K562 (cell line): ENCODE measurements around the gene TELO2. TPM values are rescaled to one million over a fixed set of nuclear protein-coding genes. Genes with fewer than 3 reads are reported as not detected.

Source experiments
- ATAC-seq: fragments of 200-7000 bp; cut with Tn5 transposase; 3 replicates; pipeline ENCODE4 v1.9.1; 2020; ENCODE audit warnings: moderate library complexity
- BruUV-seq: library from RNA; stranded (reverse); fragments of 400-500 nt; replicated peaks from 2 replicates; lab custom pipeline; 2021; lab: Mats Ljungman, UMichigan
- CTCF ChIA-PET: fragments of 300-600 bp; formaldehyde crosslinking; extraction: SDS; loops from one replicate; lab custom pipeline; 2021; ENCODE audit warnings: low intra/inter-chr PET ratio; lab: Yijun Ruan, JAX
- POLR2A ChIA-PET: fragments of 300-600, 350-650 bp; sonication (Branson Sonifier 250); formaldehyde crosslinking; extraction: SDS; loops from one replicate; lab custom pipeline; 2021; ENCODE audit warnings: antibody characterized with exemption, inconsistent platforms; lab: Yijun Ruan, JAX
- DNase-seq, 4 experiments: peaks; one replicate each; pipeline versions ENCODE4 v3.0.0 to v3.0.0-alpha.2; 2011 to 2018; ENCODE audit warnings: low spot score in 3 of 4, mixed read lengths in 3 of 4; ENCODE audit errors: extremely low read depth in 1 of 4
- FAIRE-seq: peaks from 2 replicates; lab custom pipeline; 2011; peaks lifted over from hg19 to GRCh38; lab: Jason Lieb, UNC
- H2AFZ ChIP-seq: 2 replicates; pipeline ENCODE4 v1.6.0; 2011; ENCODE audit warnings: low read depth, low read length, control low read depth, inconsistent platforms
- H3K27ac ChIP-seq: fragments of 200-600 bp; 3 replicates; pipeline ENCODE4 v1.8.0; 2011; ENCODE audit warnings: low read depth, mild to moderate bottlenecking, control low read depth, inconsistent platforms, low read length, moderate library complexity, mixed read lengths; ENCODE audit errors: extremely low read depth
- H3K27me3 ChIP-seq, 2 experiments: fragments of 300-600 bp in 1 of 2; 2 replicates in 1 of 2; 3 replicates in 1 of 2; pipeline versions ENCODE4 v1.6.0 to v1.8.0; 2011; ENCODE audit warnings: inconsistent platforms in 2 of 2, low read length in 2 of 2, mild to moderate bottlenecking in 1 of 2, mixed read lengths in 1 of 2, moderate library complexity in 1 of 2; ENCODE audit not compliant: control insufficient read depth in 2 of 2, insufficient read depth in 2 of 2
- H3K36me3 ChIP-seq: fragments of 300-600 bp; 3 replicates; pipeline ENCODE4 v1.8.0; 2011; ENCODE audit warnings: mild to moderate bottlenecking, low read length, inconsistent platforms; ENCODE audit not compliant: control insufficient read depth, insufficient read depth
- H3K4me1 ChIP-seq, 2 experiments: fragments of 200-600 bp in 1 of 2; replicated peaks in 1 of 2; 2 replicates in 1 of 2; 3 replicates in 1 of 2; pipeline versions ENCODE4 v1.5.1 to v1.8.0; 2011; ENCODE audit warnings: inconsistent platforms in 2 of 2, low read length in 2 of 2, mild to moderate bottlenecking in 1 of 2, mixed read lengths in 1 of 2, moderate library complexity in 1 of 2; ENCODE audit not compliant: control insufficient read depth in 2 of 2, insufficient read depth in 2 of 2
- H3K4me2 ChIP-seq: 2 replicates; pipeline ENCODE4 v1.6.1; 2011; ENCODE audit warnings: low read length, control low read depth, inconsistent platforms, mixed read lengths; ENCODE audit not compliant: insufficient read depth
- H3K4me3 ChIP-seq: fragments of 200-600 bp; sonication (generic), shearing (Covaris generic); 2 replicates; pipeline ENCODE4 v1.5.1; 2016; ENCODE audit warnings: control low read depth, inconsistent platforms
- H3K79me2 ChIP-seq: fragments of 200-600 bp; 3 replicates; pipeline ENCODE4 v1.8.0; 2011; ENCODE audit warnings: low read length, inconsistent platforms; ENCODE audit not compliant: control insufficient read depth, insufficient read depth
- H3K9ac ChIP-seq, 2 experiments: 2 replicates each; pipeline versions ENCODE4 v1.6.0 to v1.6.1; 2011; ENCODE audit warnings: low read depth in 2 of 2, low read length in 2 of 2, control low read depth in 1 of 2, inconsistent platforms in 1 of 2, mild to moderate bottlenecking in 1 of 2, mixed read lengths in 1 of 2; ENCODE audit not compliant: insufficient read depth in 1 of 2
- H3K9me1 ChIP-seq: one replicate; pipeline ENCODE4 v1.6.0; 2011; ENCODE audit warnings: inconsistent platforms, mild to moderate bottlenecking, low read length, moderate library complexity; ENCODE audit not compliant: control insufficient read depth, insufficient read depth
- H3K9me3 ChIP-seq: replicated peaks from 2 replicates; pipeline ENCODE4 v1.5.1; 2011; ENCODE audit warnings: low read depth, low read length, inconsistent platforms; ENCODE audit not compliant: control insufficient read depth, insufficient read depth
- H4K20me1 ChIP-seq: replicated peaks from 2 replicates; pipeline ENCODE4 v1.6.1; 2011; ENCODE audit warnings: low read length, inconsistent platforms, mixed read lengths; ENCODE audit not compliant: control insufficient read depth, insufficient read depth
- E4F1 ChIP-seq: fragments of 250-450 bp; sonication (Bioruptor Pico); IDR thresholded peaks from 2 replicates; pipeline ENCODE4 v1.5.0; 2021; ENCODE audit warnings: mild to moderate bottlenecking, borderline replicate concordance
- POLR2G ChIP-seq: fragments of 200-400 bp; formaldehyde crosslinking; IDR thresholded peaks from 2 replicates; pipeline ENCODE4 v1.6.1; 2017; ENCODE audit warnings: low read depth, mild to moderate bottlenecking, antibody characterized with exemption, low read length, moderate library complexity
- RBFOX2 ChIP-seq: fragments of 200-400 bp; formaldehyde crosslinking; IDR thresholded peaks from 2 replicates; pipeline ENCODE4 v1.6.1; 2017; ENCODE audit warnings: low read depth, mild to moderate bottlenecking, low read length, moderate library complexity
- ZNF3 ChIP-seq: fragments of 250-450 bp; sonication (Bioruptor Pico); IDR thresholded peaks from 2 replicates; pipeline ENCODE4 v1.5.0; 2021; ENCODE audit warnings: mild to moderate bottlenecking, moderate library complexity
- WGBS: fragments of 100-300 bp; shearing (Covaris generic); methylation state at CpG from one replicate; pipeline ENCODE4 v1.1.6; 2016; ENCODE audit warnings: low coverage, mixed read lengths; ENCODE audit not compliant: insufficient coverage; ENCODE audit errors: missing lambda C conversion rate; 5-methylcytosine and 5-hydroxymethylcytosine counted together
- in situ Hi-C: fragments of 300-500 bp; cut with MboI; formaldehyde crosslinking; loops from 4 replicates; pipeline ENCODE4 v1.15.0; 2018; ENCODE audit warnings: inconsistent platforms, mixed read lengths
- intact Hi-C: fragments of 100-400 bp; cut with micrococcal nuclease; formaldehyde crosslinking; loops from 2 replicates; pipeline ENCODE4 v1.14.2; 2022
- polyA plus RNA-seq, 8 experiments: library from polyadenylated mRNA; depleted of rRNA in 4 of 8; stranded (reverse) in 5 of 8; unstranded in 3 of 8; fragments of >200 nt; fragmentation: Nextera tagmentation in 2 of 8; fragmentation: Illumina TruSeq in 1 of 8; extraction: Ambion mirVana in 2 of 8; extraction: Trizol in 1 of 8; gene quantifications; 2 replicates each; pipeline versions ENCODE4 v1.2.1 to v1.2.3, GENCODE V29; 2011 to 2014; ENCODE audit warnings: inconsistent platforms in 1 of 8, missing spikeins in 1 of 8
- total RNA-seq, 7 experiments: library from RNA; depleted of rRNA in 6 of 7; stranded (reverse); fragments of >200 nt in 6 of 7; fragmentation: Illumina TruSeq in 2 of 7; extraction: Trizol in 2 of 7; gene quantifications; 2 replicates each; pipeline versions ENCODE4 v1.2.1 to v1.2.3, GENCODE V29; 2011 to 2021; ENCODE audit warnings: low replicate concordance in 1 of 7

Gene TELO2
- total and polyA plus RNA-seq, 9 of the 15 experiments (the other 6 are each of a cell fraction or from before 2014, with no cell fraction given), result 0.51 to 91.8 (median 14.5) TPM

- TF ChIP-seq E4F1 (CRISPR knock-in tag), result no peak
- peak; percentile 48 for TF ChIP-seq RBFOX2
Observed at GRCh38 chr16:1505073-1505844, 12.1 kb downstream of the TELO2 start (continued).

GRCh38 chr16:1505912-1506311 lies 12.8 kb downstream of the TELO2 start:
- Histone ChIP-seq H3K9ac (no peak overlapping the region), H3K4me3 (no peak overlapping the region), H3K27ac (no peak overlapping the region), H3K4me2 (no peak overlapping the region), H3K9me1 (no peaks in the 10 kb centered on the region), H3K79me2 (no peaks in the 10 kb centered on the region), H3K27me3 (no peaks in the 10 kb centered on the region), H3K4me1 (peaks cover 0 to 44% of the 10 kb centered on the region in 2 experiments; a peak in 2 of 5 replicates), H3K9me3 (no peaks in the 10 kb centered on the region), H2AFZ (no peak overlapping the region), H4K20me1 (no peaks in the 10 kb centered on the region), H3K36me3 (peaks cover 78% of the 10 kb centered on the region; the same call in 1 of the 3 replicates)
- ATAC-seq, result no peak
- no peak for TF ChIP-seq ZNF3
- peak; percentile 47; the same call in 1 of the 2 replicates for TF ChIP-seq POLR2G
- WGBS, result 96% methylated on average over 15 of the region's 22 CpGs
- in situ Hi-C loops (no loop called here), intact Hi-C loops (no loop called here)
- ChIA-PET POLR2A (no interaction called here), CTCF (no interaction called here)
- DNase-seq, result no peak
- no peak for FAIRE-seq
- BruUV-seq, result no TSS peak
